IPS-18a (cell line): Measurements from ENCODE around the gene LIN54.
"Not testable (repeated sequence)": the region's sequence is repeated elsewhere in the genome, so short reads cannot be mapped to it uniquely, and the experiment has no call there.

Experiments
- H3K27ac ChIP-seq: one replicate; pipeline ENCODE4 v1.5.1; 2013; ENCODE audit warnings: low read length
- H3K27me3 ChIP-seq: one replicate; pipeline ENCODE4 v1.6.1; 2013; ENCODE audit warnings: mild to moderate bottlenecking, low read length; ENCODE audit not compliant: control insufficient read depth, insufficient read depth
- H3K36me3 ChIP-seq: one replicate; pipeline ENCODE4 v1.6.1; 2013; ENCODE audit warnings: low read depth, low read length; ENCODE audit not compliant: control insufficient read depth
- H3K4me1 ChIP-seq: one replicate; pipeline ENCODE4 v1.6.1; 2013; ENCODE audit warnings: low read depth, low read length; ENCODE audit not compliant: control insufficient read depth
- H3K4me3 ChIP-seq: one replicate; pipeline ENCODE4 v1.5.1; 2013; ENCODE audit warnings: low read length
- H3K9ac ChIP-seq: one replicate; pipeline ENCODE4 v1.6.1; 2013; ENCODE audit warnings: mild to moderate bottlenecking, low read length, moderate library complexity
- H3K9me3 ChIP-seq: one replicate; pipeline ENCODE4 v1.6.1; 2013; ENCODE audit warnings: low read depth, low read length; ENCODE audit not compliant: control insufficient read depth

Gene LIN54

DNA sequence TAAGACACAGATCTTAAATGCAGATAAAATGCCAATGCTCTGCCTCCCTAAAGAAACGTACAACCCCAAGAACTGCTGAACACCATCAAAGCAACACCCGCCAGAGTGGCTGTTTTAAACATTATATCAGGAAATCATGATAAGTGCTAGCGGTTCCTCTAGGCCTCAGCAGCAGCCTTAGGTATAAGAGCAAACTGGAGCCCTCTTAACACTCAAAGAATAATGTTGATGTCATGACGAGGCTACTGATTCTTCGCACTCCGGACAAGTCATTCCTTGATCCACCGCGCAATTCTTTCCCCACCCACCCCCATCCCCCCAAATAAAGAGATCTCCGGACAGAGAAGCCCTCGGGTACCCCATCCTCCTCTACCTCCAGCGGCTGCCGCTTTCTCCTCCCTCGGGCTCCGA is 507 bp downstream of the LIN54 start:
- peaks cover 14% of the 10 kb centered on the region for H3K27me3 ChIP-seq
- H3K27ac ChIP-seq = peak overlapping the region; percentile 28
- H3K9me3 ChIP-seq = no peaks in the 10 kb centered on the region
- peaks cover 23% of the 10 kb centered on the region for H3K4me1 ChIP-seq
- no peaks in the 10 kb centered on the region for H3K36me3 ChIP-seq
- peak overlapping the region; percentile 71 for H3K4me3 ChIP-seq
- H3K9ac ChIP-seq = peak overlapping the region; percentile 82

- peak overlapping the region; percentile 82 for H3K9ac ChIP-seq
- no peak overlapping the region for H3K27ac ChIP-seq
- H3K4me1 ChIP-seq = peaks cover 23% of the 10 kb centered on the region
- peak overlapping the region; percentile 71 for H3K4me3 ChIP-seq
- no peaks in the 10 kb centered on the region for H3K9me3 ChIP-seq
- peaks cover 14% of the 10 kb centered on the region for H3K27me3 ChIP-seq
- no peaks in the 10 kb centered on the region for H3K36me3 ChIP-seq
These were observed 1.1 kb downstream of the LIN54 start for GRCh38 chr4:83009529-83009928.

DNA sequence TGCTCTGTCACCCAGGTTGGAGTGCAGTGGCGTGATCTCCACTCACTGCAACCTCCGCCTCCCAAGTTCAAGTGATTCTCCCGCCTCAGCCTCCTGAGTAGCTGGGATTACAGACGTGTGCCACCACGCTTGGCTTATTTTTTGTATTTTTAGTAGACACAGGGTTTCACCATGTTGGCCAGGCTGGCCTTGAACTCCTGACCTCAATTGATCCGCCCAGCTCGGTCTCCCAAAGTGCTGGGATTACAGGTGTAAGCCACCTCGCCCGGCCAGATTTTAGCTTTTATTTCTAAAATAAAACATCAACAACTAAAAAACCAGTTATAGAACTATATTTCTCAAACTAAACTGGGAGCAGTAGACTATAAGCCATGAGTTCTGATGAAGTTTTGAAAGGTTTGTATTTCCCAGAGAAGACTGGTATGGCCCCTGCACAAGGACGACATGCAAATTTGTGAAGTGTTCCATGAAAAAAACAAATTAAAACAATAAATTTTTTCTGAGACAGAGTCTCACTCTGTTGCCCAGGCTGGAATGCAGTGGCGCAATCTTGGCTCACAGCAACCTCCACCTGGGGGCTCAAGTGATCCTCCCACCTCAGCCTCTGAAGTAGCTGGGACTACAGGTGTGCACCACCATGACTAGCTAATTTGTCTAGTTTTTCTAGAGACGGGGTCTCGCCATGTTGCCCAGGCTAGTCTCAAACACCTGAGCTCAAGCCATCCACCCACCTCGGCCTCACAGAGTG is 7.4 kb downstream of the LIN54 start:
- H3K27ac ChIP-seq, H3K27me3 ChIP-seq, H3K9ac ChIP-seq, H3K4me1 ChIP-seq, H3K36me3 ChIP-seq, H3K4me3 ChIP-seq, H3K9me3 ChIP-seq: not testable (repeated sequence)

DNA sequence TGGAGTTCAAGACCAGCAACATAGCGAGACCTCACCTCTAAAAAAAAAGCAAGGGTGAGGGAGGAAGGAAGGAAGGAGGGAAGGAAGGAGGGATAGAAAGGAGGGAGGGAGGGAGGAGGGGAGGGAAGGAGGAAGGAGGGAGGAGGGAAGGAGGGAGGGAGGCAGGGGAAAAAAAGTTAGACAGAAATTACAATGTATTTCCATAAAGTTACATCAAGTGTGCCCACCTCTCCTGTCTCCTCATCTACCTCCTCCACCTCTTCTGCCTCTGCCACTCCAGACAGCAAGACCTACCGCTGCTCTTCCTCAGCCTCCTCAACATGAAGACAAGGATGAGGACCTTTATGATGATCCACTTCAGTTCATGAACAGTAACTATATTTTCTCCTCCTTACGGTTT is 8.3 kb downstream of the LIN54 start:
- H3K27me3 ChIP-seq = no peaks in the 10 kb centered on the region
- H3K4me3 ChIP-seq = no peak overlapping the region
- no peaks in the 10 kb centered on the region for H3K4me1 ChIP-seq

GRCh38 chr4:82998898-82999297 is 11.7 kb downstream of the LIN54 start:
- no peaks in the 10 kb centered on the region for H3K27me3 ChIP-seq
- H3K4me3 ChIP-seq = no peak overlapping the region
- no peaks in the 10 kb centered on the region for H3K9me3 ChIP-seq
- H3K36me3 ChIP-seq = no peaks in the 10 kb centered on the region
- no peaks in the 10 kb centered on the region for H3K4me1 ChIP-seq
- no peak overlapping the region for H3K27ac ChIP-seq
- no peak overlapping the region for H3K9ac ChIP-seq

More for the DNA sequence above, 8.3 kb downstream of the LIN54 start:
- H3K36me3 ChIP-seq = no peaks in the 10 kb centered on the region
- H3K27ac ChIP-seq = no peak overlapping the region
- H3K9me3 ChIP-seq = no peaks in the 10 kb centered on the region
- no peak overlapping the region for H3K9ac ChIP-seq

GRCh38 chr4:82994834-82995233 is 15.8 kb downstream of the LIN54 start:
- no peak overlapping the region for H3K4me3 ChIP-seq
- H3K36me3 ChIP-seq = no peaks in the 10 kb centered on the region
- no peaks in the 10 kb centered on the region for H3K9me3 ChIP-seq
- H3K4me1 ChIP-seq = no peaks in the 10 kb centered on the region
- no peak overlapping the region for H3K9ac ChIP-seq
- H3K27me3 ChIP-seq = no peaks in the 10 kb centered on the region
- no peak overlapping the region for H3K27ac ChIP-seq

- Histone ChIP-seq H3K4me3 (no peak overlapping the region), H3K27ac (no peak overlapping the region), H3K9ac (no peak overlapping the region)
These were observed 20.8 kb downstream of the LIN54 start for GRCh38 chr4:82989575-82990429.

GRCh38 chr4:82988323-82988832 is 22.2 kb downstream of the LIN54 start:
- no peaks in the 10 kb centered on the region for H3K4me1 ChIP-seq
- H3K27ac ChIP-seq = no peak overlapping the region
- peaks cover 5% of the 10 kb centered on the region for H3K36me3 ChIP-seq
- no peaks in the 10 kb centered on the region for H3K9me3 ChIP-seq
- no peak overlapping the region for H3K4me3 ChIP-seq
- no peaks in the 10 kb centered on the region for H3K27me3 ChIP-seq
- no peak overlapping the region for H3K9ac ChIP-seq

More at GRCh38 chr4:82989575-82990429, 20.8 kb downstream of the LIN54 start:
- H3K9me3 ChIP-seq = no peaks in the 10 kb centered on the region
- H3K36me3 ChIP-seq = no peaks in the 10 kb centered on the region
- no peaks in the 10 kb centered on the region for H3K27me3 ChIP-seq
- H3K4me1 ChIP-seq = no peaks in the 10 kb centered on the region

DNA sequence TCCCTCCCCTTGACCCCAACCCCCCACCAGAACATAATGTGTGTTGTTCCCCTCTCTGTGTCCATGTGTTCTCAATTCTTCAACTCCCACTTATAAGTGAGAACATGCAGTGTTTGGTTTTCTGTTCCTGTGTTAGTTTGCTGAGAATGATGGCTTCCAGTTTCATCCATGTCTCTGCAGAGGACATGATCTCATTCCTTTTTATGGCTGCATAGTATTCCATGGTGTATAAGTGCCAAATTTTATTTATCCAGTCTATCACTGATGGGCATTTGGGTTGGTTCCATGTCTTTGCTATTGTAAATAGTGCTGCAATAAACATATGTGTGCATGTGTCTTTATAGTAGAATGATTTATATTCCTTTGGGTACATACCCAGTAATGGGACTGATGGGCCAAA is 23.1 kb downstream of the LIN54 start:
- not testable (repeated sequence) for H3K4me1 ChIP-seq

DNA sequence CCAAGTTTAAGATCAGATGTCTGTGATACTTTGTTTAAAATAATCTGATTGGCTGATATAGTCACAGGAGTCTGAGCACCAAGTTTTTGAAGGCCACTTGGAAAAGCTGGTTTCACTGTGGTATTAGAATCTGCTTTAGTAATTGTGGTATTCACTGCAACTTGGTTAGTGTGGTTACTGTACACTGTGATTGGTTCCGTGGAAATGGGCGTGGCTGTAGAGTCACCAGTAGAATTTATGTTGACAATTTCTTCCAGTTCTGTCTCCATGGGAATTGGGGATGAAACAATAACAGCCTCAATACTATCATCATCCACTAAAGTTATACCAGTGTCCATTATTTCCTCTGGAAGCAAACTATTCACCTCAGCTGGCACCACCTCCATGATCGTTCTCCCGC is 26.2 kb downstream of the LIN54 start:
- Histone ChIP-seq H3K36me3 (peaks cover 5% of the 10 kb centered on the region), H3K4me1 (no peaks in the 10 kb centered on the region), H3K27me3 (no peaks in the 10 kb centered on the region), H3K9me3 (no peaks in the 10 kb centered on the region), H3K9ac (no peak overlapping the region), H3K4me3 (no peak overlapping the region), H3K27ac (no peak overlapping the region)

More for the DNA sequence above, 23.1 kb downstream of the LIN54 start:
- H3K4me3 ChIP-seq, H3K9ac ChIP-seq, H3K36me3 ChIP-seq, H3K9me3 ChIP-seq, H3K27ac ChIP-seq, H3K27me3 ChIP-seq: not testable (repeated sequence)

DNA sequence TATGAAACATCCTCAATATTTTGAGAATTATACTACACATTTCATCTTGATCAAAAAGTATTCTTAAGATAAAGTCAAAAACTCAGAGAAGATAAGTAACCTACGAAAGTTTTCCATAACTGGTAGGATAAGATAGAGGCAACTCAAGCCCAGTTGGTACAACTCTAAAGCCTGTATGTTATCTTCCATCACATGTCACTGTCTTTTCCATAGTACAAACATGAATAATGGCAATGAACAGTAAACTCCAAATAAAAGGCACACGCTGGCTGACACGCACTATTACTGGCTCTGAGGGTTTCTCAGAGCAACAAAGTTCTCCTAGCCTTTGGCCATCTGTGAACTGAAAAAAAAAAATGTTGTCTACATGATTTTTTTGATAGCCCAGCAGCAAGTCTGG is 27.2 kb downstream of the LIN54 start:
- Histone ChIP-seq H3K9me3 (no peaks in the 10 kb centered on the region), H3K27me3 (no peaks in the 10 kb centered on the region), H3K4me1 (no peaks in the 10 kb centered on the region), H3K9ac (no peak overlapping the region), H3K27ac (no peak overlapping the region), H3K4me3 (no peak overlapping the region), H3K36me3 (peaks cover 5% of the 10 kb centered on the region)
